Fibroblast of the aortic adventitia (primary cell): Measurements from ENCODE around the gene ITGA6. TPM values are rescaled to one million over a fixed set of nuclear protein-coding genes. Genes with fewer than 3 reads are reported as not detected.
A peak's percentile ranks its signal among the peaks of the same experiment; 100 is the strongest.
"Not testable (repeated sequence)": the region's sequence is repeated elsewhere in the genome, so short reads cannot be mapped to it uniquely, and the experiment has no call there.

ENCODE experiments used
- DNase-seq: peaks from one replicate; pipeline ENCODE4 v3.0.0-alpha.2; 2010; ENCODE audit warnings: low read depth
- H3K4me3 ChIP-seq: 2 replicates; pipeline ENCODE4 v1.5.1; 2011; ENCODE audit warnings: low read depth, mild to moderate bottlenecking, control low read depth, low read length, moderate library complexity
- total RNA-seq: library from RNA; depleted of rRNA; stranded (reverse); fragments of >200 nt; gene quantifications from 2 replicates; pipeline ENCODE4 v1.2.3, GENCODE V29; 2012; ENCODE audit warnings: low replicate concordance
- TF ChIP-seq, protein P1 (sequence below): IDR thresholded peaks from 2 replicates; pipeline ENCODE4 v1.5.1; 2011; ENCODE audit warnings: mild to moderate bottlenecking, low read length, control low read depth, inconsistent platforms; ENCODE audit not compliant: insufficient read depth

The ITGA6 gene
- total RNA-seq, 1 donor: 29.1 TPM

DNA sequence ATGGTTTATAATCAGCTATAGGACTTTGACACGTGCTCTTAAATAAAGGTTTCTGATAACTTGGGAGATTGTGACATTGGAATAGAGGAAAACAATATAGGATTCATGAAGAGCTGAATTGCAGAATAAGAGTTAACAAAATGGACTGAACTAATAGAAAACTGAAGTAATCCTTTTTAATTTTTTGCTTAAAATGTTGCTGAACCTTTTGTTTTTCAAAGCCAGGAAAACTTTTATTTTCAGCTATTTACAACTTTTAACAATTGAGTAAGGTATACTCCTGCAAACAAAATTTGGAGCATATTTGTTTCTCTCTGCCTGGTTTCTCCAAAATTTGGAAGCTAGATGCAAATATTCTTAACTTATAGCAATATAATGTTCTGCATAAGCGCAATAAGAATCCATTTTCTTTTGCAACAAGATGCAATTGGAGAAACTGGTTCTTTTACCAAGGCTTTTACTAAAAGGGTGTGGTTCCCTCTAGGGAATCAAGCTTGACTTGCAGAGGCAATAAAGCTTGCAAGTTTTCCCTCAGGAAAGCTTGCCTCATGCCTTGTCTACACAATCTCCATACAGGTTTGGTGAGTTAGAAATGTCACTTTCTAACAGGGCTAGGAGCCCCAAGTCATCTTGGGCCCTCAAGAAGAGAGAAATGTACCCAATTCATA lies 118.2 kb downstream of the ITGA6 start:
- TF ChIP-seq, protein P1, sequence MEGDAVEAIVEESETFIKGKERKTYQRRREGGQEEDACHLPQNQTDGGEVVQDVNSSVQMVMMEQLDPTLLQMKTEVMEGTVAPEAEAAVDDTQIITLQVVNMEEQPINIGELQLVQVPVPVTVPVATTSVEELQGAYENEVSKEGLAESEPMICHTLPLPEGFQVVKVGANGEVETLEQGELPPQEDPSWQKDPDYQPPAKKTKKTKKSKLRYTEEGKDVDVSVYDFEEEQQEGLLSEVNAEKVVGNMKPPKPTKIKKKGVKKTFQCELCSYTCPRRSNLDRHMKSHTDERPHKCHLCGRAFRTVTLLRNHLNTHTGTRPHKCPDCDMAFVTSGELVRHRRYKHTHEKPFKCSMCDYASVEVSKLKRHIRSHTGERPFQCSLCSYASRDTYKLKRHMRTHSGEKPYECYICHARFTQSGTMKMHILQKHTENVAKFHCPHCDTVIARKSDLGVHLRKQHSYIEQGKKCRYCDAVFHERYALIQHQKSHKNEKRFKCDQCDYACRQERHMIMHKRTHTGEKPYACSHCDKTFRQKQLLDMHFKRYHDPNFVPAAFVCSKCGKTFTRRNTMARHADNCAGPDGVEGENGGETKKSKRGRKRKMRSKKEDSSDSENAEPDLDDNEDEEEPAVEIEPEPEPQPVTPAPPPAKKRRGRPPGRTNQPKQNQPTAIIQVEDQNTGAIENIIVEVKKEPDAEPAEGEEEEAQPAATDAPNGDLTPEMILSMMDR: no peak
- peak; percentile 59 for DNase-seq
- H3K4me3 ChIP-seq: no peak overlapping the region

DNA sequence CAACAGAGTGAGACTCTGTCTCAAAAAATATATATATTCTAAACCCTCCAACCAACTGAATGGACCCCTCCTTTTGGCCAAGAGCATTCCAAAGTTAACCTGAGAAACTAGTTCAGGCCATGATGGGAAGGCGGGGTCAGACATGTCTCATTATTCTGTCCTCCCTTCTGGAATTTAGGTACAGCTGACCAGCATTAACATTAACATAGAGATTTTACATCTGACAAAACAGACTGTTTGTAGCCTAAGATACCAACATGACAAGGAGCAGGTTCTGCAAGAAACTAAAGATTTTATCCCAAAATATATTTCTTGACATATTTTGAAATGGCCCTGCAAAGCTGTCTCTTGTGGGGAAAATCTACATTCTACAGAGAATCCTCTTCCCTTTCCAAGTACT lies 121.7 kb downstream of the ITGA6 start:
- no peak for DNase-seq
- H3K4me3 ChIP-seq: no peak overlapping the region
- TF ChIP-seq, protein P1: no peak

DNA sequence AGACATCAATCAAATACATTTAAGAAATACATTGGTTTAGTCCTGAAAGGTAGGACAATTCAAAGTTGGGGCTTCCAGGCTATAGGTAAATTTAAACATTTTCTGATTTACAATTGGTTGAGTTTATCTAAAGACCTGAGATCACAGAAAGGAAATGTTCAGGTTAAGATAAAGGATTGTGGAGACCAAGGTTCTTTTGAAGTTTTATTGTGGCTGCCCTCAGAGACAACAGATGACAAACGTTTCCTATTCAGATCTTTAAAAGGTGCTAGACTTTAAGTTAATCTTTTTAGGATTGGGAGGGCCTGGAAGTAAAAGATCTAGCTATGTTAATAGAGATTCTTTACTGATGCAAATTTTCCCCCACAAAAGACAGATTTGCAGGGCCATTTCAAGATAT lies 122.4 kb downstream of the ITGA6 start:
- H3K4me3 ChIP-seq, DNase-seq: not testable (repeated sequence)

DNA sequence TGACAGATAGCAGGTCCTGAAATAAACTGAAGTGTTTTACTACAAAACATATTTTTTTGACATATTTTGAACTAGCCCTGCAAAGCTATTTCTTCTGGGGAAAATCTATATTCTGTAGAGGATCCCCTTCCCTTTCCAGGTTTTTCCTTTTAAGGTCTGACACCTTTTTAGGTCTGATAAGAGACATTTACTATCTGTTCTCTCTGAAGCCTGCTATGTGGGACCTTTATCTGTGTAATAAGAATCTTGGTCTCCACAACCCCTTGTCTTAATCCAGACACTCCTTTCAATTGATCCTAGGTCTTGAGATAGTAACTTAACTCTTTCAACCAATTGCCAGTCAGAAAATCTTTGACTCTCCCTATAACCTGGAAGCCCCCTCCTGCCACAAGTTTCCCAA lies 123.0 kb downstream of the ITGA6 start:
- TF ChIP-seq, protein P1: no peak
- no peak overlapping the region for H3K4me3 ChIP-seq
- no peak for DNase-seq

DNA sequence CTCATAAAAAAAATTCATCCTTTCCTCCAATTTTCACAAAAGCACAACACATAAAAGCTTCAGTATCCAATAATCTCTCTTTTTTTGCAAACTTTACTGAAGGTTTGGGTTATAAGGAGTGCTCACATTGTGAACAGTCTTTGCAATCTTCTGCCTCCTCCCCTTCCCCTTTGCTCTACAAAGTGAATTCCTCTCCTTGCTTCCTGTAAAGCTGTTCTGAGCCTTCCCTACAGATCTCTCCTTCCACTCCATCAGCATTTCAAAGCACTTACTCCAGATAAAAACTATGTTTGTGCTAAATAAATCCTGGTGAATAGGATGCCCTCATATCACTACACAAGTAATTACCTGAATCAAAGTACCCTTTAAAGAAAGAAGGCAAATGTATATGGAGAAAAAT lies 123.9 kb downstream of the ITGA6 start:
- no peak overlapping the region for H3K4me3 ChIP-seq
- TF ChIP-seq, protein P1: no peak
- DNase-seq: peak; percentile 19

DNA sequence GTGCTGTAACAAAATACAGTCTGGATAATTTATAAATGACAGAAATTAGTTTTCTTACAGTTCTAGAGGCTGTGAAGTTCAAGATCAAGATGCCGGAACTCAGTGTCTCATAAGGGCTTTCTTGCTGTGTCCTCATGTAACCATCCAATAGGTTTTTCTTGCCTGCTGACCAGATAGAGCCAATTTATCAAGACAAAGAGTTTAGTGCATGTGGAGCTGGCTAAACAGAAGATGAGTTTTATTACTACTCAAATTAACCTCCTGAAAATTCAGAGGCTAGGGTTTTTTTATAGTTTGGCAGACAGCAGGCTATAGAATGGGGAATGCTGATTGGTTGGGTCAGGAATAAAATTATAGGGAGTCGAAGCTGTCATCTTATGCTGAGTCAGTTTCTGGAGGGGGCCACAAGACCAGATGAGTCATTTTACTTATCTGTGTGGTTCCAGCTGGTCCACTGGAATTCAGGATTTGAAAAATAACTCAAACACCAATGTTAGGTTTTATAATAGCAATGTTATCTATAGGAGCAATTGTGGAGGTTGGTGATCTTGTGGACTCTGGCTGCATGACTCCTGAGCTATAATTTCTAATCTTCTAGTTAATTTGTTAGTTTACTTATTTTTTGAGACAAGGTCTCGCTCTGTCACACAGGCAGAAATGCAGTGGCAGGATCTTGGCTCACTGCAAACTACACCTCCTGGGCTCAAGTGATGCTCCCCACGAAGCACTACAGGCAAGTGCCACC lies 125.3 kb downstream of the ITGA6 start:
- peak; percentile 93 for DNase-seq
- TF ChIP-seq, protein P1: no peak
- H3K4me3 ChIP-seq: no peak overlapping the region

DNA sequence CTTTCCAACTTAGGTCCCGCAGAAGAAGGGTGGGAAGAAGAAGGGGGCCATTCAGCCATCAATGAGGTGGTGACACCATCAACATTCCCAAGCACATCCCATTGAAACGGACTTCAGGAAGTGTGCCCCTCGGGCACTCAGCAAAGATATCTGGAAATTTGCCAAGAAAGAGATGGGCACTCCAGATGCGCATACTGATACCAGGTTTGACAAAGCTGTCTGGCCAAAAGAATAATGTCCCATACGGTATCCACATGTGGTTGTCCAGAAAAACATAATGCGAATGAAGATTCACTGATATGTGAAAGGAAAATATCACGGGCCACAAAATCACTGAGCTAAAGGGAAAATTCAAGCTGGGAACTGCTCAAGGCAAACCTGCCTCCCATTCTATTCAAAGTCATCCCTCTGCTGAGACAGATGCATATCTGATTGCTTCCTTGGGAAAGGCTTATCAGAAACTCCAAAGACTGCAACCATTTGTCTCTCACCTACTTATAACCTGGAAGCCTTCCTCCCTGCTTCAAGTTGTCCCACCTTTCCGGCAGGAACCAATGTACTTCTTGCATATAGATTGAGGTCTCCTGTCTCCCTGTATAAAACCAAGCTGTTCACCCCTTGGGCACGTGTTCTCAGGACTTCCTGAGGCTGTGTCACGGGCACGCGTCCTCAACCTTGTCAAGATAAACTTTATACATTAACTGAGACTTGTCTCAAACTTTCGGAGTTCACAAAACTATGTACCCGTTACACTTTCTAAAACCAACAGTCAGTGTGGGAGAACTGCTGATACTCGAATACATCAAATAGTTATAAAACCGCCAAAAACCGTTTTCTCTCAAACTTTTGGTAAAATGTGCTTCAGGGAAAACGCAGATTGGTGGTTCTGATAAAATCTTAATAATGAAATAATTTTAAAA lies 127.2 kb downstream of the ITGA6 start:
- H3K4me3 ChIP-seq: peak overlapping the region; percentile 89
- TF ChIP-seq, protein P1: no peak
- no peak for DNase-seq
